Esophagus squamous epithelium (tissue), 5 donors: ENCODE measurements around the gene ZNF225. TPM values are rescaled to one million over a fixed set of nuclear protein-coding genes. Genes with fewer than 3 reads are reported as not detected.
"Not testable (repeated sequence)": the region's sequence is repeated elsewhere in the genome, so short reads cannot be mapped to it uniquely, and the experiment has no call there.

Experiments
- DNase-seq: peaks from one replicate; lab custom pipeline; 2025; lab: John Stamatoyannopoulos, UW
- H3K27ac ChIP-seq, 4 donors: fragments of 200-600 bp; sonication (generic); one replicate each; pipeline ENCODE4 v1.5.1; 2016 to 2019; ENCODE audit warnings: mild to moderate bottlenecking in 1 of 4
- H3K27me3 ChIP-seq, 4 donors: fragments of 200-600 bp; sonication (generic); 1 replicate in 3 of 4; 2 replicates in 1 of 4; pipeline versions ENCODE4 v1.5.1 to v1.6.0; 2017 to 2021; ENCODE audit warnings: antibody characterized with exemption in 1 of 4
- H3K36me3 ChIP-seq, 3 donors: fragments of 200-600 bp; sonication (generic); one replicate each; pipeline ENCODE4 v1.5.1; 2016 to 2019
- H3K4me1 ChIP-seq, 3 donors: fragments of 200-600 bp; sonication (generic); one replicate each; pipeline ENCODE4 v1.5.1; 2017 to 2019
- H3K4me3 ChIP-seq, 4 donors: fragments of 200-600 bp; sonication (generic); 1 replicate in 3 of 4; 2 replicates in 1 of 4; pipeline ENCODE4 v1.5.1; 2016 to 2019; ENCODE audit warnings: mild to moderate bottlenecking in 2 of 4, moderate library complexity in 1 of 4
- H3K9me3 ChIP-seq, 3 donors: fragments of 200-600 bp; sonication (generic); one replicate each; pipeline ENCODE4 v1.5.1; 2016 to 2019
- CTCF ChIP-seq, 6 experiments: fragments of 450-650 bp in 4 of 6; fragments of 200-600 bp in 2 of 6; sonication (generic) in 2 of 6; IDR thresholded peaks; one replicate each; pipeline ENCODE4 v1.5.1; 2016 to 2019; ENCODE audit warnings: antibody characterized with exemption in 6 of 6, mild to moderate bottlenecking in 4 of 6, moderate library complexity in 4 of 6
- POLR2A ChIP-seq, 4 donors: fragments of 450-650 bp; IDR thresholded peaks; one replicate each; pipeline ENCODE4 v1.6.1; 2017; ENCODE audit warnings: antibody characterized with exemption in 4 of 4, mild to moderate bottlenecking in 4 of 4, moderate library complexity in 3 of 4
- WGBS, 2 donors: methylation state at CpG; one replicate each; pipeline ENCODE4 v1.1.5; 2018; 5-methylcytosine and 5-hydroxymethylcytosine counted together
- intact Hi-C: fragments of 100-400 bp; cut with DNase I; formaldehyde crosslinking; loops from one replicate; pipeline ENCODE4 v1.15.0; 2022
- total RNA-seq, 4 donors: library from RNA; depleted of rRNA; stranded (reverse); fragments of >200 nt; gene quantifications; one replicate each; pipeline ENCODE4 v1.1.0, GENCODE V29; 2016
- donor health status: DM: yes; HTN: yes; CAD: no.

The ZNF225 gene
- total RNA-seq, 4 donors from 2014 or later: 1.2 to 3.1 (median 2.4) TPM

- H3K4me3 ChIP-seq: no peak overlapping the region
- no peaks in the 10 kb centered on the region for H3K27me3 ChIP-seq
- no peak for DNase-seq
- intact Hi-C loops: no loop called here
- H3K4me1 ChIP-seq: peaks cover 0 to 11% (median 9%) of the 10 kb centered on the region in 3 donors
- no peak overlapping the region for H3K27ac ChIP-seq
- H3K36me3 ChIP-seq: peaks cover 5 to 56% (median 14%) of the 10 kb centered on the region in 3 donors
- TF ChIP-seq POLR2A (IDR thresholded peaks at IDR 0.05) (no peak), CTCF (IDR thresholded peaks at IDR 0.05) (no peak)
- H3K9me3 ChIP-seq: peaks cover 10 to 84% (median 69%) of the 10 kb centered on the region in 3 donors
- 84 to 88% methylated on average over 3 of the region's 3 CpGs for WGBS, 2 donors
Observed at GRCh38 chr19:44107751-44108150, 5.4 kb upstream of the ZNF225 start.

GRCh38 chr19:44109458-44109857, 3.7 kb upstream of the ZNF225 start:
- Histone ChIP-seq H3K36me3 (peaks cover 5 to 39% (median 14%) of the 10 kb centered on the region in 3 donors), H3K9me3 (peaks cover 10 to 67% (median 55%) of the 10 kb centered on the region in 3 donors), H3K4me1 (peaks cover 0 to 21% (median 14%) of the 10 kb centered on the region in 3 donors), H3K27me3 (no peaks in the 10 kb centered on the region), H3K27ac (no peak overlapping the region), H3K4me3 (no peak overlapping the region)
- DNase-seq: no peak
- intact Hi-C loops: no loop called here
- no peak for TF ChIP-seq CTCF (IDR thresholded peaks at IDR 0.05)
- no peak for TF ChIP-seq POLR2A (IDR thresholded peaks at IDR 0.05)

- DNase-seq: no peak
- WGBS, 2 donors: 14 to 22% methylated on average over 16 to 17 of the region's 17 CpGs
- peak overlapping the region in 3 of 4 donors; percentile 64 to 86 (median 72) for H3K4me3 ChIP-seq
- TF ChIP-seq CTCF (IDR thresholded peaks at IDR 0.05) (no peak), POLR2A (IDR thresholded peaks at IDR 0.05) (no peak)
- peaks cover 0 to 25% (median 17%) of the 10 kb centered on the region in 3 donors for H3K4me1 ChIP-seq
- intact Hi-C loops: no loop called here
- H3K36me3 ChIP-seq: peaks cover 0 to 31% (median 5%) of the 10 kb centered on the region in 3 donors
- H3K9me3 ChIP-seq: peaks cover 7 to 41% (median 32%) of the 10 kb centered on the region in 3 donors
- no peaks in the 10 kb centered on the region for H3K27me3 ChIP-seq
- no peak overlapping the region for H3K27ac ChIP-seq
Observed at GRCh38 chr19:44111910-44112463, 1.2 kb upstream of the ZNF225 start.

GRCh38 chr19:44112802-44113137, 429 bp upstream of the ZNF225 start:
- Histone ChIP-seq H3K9me3 (peaks cover 5 to 34% (median 24%) of the 10 kb centered on the region in 3 donors), H3K27ac (peak overlapping the region in 3 of 4 donors; percentile 43 to 81 (median 61)), H3K4me1 (peaks cover 0 to 25% (median 17%) of the 10 kb centered on the region in 3 donors), H3K4me3 (peak overlapping the region; percentile 64 to 86 (median 71)), H3K36me3 (peaks cover 0 to 31% (median 3%) of the 10 kb centered on the region in 3 donors), H3K27me3 (no peaks in the 10 kb centered on the region)
- no peak for DNase-seq
- intact Hi-C loops: no loop called here
- WGBS, 2 donors: 0 to 2% methylated on average over 11 of the region's 11 CpGs
- no peak for TF ChIP-seq POLR2A (IDR thresholded peaks at IDR 0.05)
- no peak for TF ChIP-seq CTCF (IDR thresholded peaks at IDR 0.05)

GRCh38 chr19:44113784-44114390, 688 bp downstream of the ZNF225 start:
- Histone ChIP-seq H3K36me3 (peaks cover 0 to 35% (median 14%) of the 10 kb centered on the region in 3 donors), H3K9me3 (peaks cover 0 to 26% (median 17%) of the 10 kb centered on the region in 3 donors), H3K27ac (peak overlapping the region; percentile 72 to 83 (median 79)), H3K4me1 (peaks cover 0 to 25% (median 17%) of the 10 kb centered on the region in 3 donors), H3K4me3 (peak overlapping the region; percentile 64 to 86 (median 71)), H3K27me3 (no peaks in the 10 kb centered on the region)
- intact Hi-C loops: no loop called here
- WGBS, 2 donors: 5 to 17% methylated on average over 6 to 7 of the region's 18 CpGs
- TF ChIP-seq CTCF (IDR thresholded peaks at IDR 0.05) (no peak), POLR2A (IDR thresholded peaks at IDR 0.05) (no peak)
- DNase-seq: no peak

GRCh38 chr19:44121162-44121561, 8.0 kb downstream of the ZNF225 start:
- H3K27ac ChIP-seq, H3K4me3 ChIP-seq, H3K27me3 ChIP-seq, DNase-seq, H3K4me1 ChIP-seq, intact Hi-C loops: not testable (repeated sequence)
- Histone ChIP-seq H3K36me3 (peaks cover 0 to 100% (median 24%) of the 10 kb centered on the region in 3 donors), H3K9me3 (peaks cover 0 to 55% (median 28%) of the 10 kb centered on the region in 3 donors)
- 91 to 93% methylated on average over 4 of the region's 4 CpGs for WGBS, 2 donors
